H1 (cell line): ENCODE data around the gene UIMC1. TPM values are rescaled to one million over a fixed set of nuclear protein-coding genes. Genes with fewer than 3 reads are reported as not detected.

Experiments used
- CTCF ChIA-PET: fragments of 300-600 bp; sonication (Branson Sonifier 250); formaldehyde crosslinking; loops from one replicate; lab custom pipeline; 2021; ENCODE audit not compliant: partially characterized antibody; lab: Charles Lee
- POLR2A ChIA-PET: fragments of 300-600 bp; sonication (Branson Sonifier 250); formaldehyde crosslinking; loops from one replicate; lab custom pipeline; 2021; ENCODE audit warnings: inconsistent platforms; ENCODE audit not compliant: partially characterized antibody; lab: Charles Lee
- DNase-seq, 2 experiments: peaks; one replicate each; pipeline versions ENCODE4 v3.0.0 to v3.0.0-alpha.2; 2010 to 2022; ENCODE audit warnings: low spot score in 2 of 2, low read depth in 1 of 2, mixed read lengths in 1 of 2
- FAIRE-seq: peaks from 2 replicates; lab custom pipeline; 2011; peaks lifted over from hg19 to GRCh38; lab: Jason Lieb, UNC
- H2AFZ ChIP-seq: 2 replicates; pipeline ENCODE4 v1.8.1; 2012; ENCODE audit warnings: low read length, inconsistent platforms
- H2AK5ac ChIP-seq: 2 replicates; pipeline ENCODE4 v1.6.1; 2013; ENCODE audit warnings: low read depth, low read length
- H2BK120ac ChIP-seq: replicated peaks from 2 replicates; pipeline ENCODE3; 2013; ENCODE audit warnings: low read depth, low read length, inconsistent platforms
- H2BK12ac ChIP-seq: 2 replicates; pipeline ENCODE4 v1.6.1; 2013; ENCODE audit warnings: low read depth, low read length
- H2BK15ac ChIP-seq: 2 replicates; pipeline ENCODE4 v1.6.1; 2013; ENCODE audit warnings: low read length
- H2BK20ac ChIP-seq: 2 replicates; pipeline ENCODE4 v1.6.1; 2013; ENCODE audit warnings: low read length
- H2BK5ac ChIP-seq: 2 replicates; pipeline ENCODE4 v1.6.1; 2013; ENCODE audit warnings: low read depth, low read length
- H3K14ac ChIP-seq: 2 replicates; pipeline ENCODE4 v1.6.1; 2013; ENCODE audit warnings: inconsistent platforms; ENCODE audit not compliant: insufficient read length
- H3K18ac ChIP-seq: 2 replicates; pipeline ENCODE4 v1.6.1; 2013; ENCODE audit warnings: low read length; ENCODE audit errors: extremely low read depth
- H3K23ac ChIP-seq: 2 replicates; pipeline ENCODE4 v1.6.1; 2013; ENCODE audit warnings: inconsistent platforms; ENCODE audit not compliant: insufficient read length
- H3K23me2 ChIP-seq: 2 replicates; pipeline ENCODE4 v1.6.1; 2013; ENCODE audit warnings: low read depth, low read length
- H3K27ac ChIP-seq: 2 replicates; pipeline ENCODE4 v1.6.1; 2011; ENCODE audit warnings: low read depth, low read length, inconsistent platforms
- H3K27me3 ChIP-seq, 4 experiments: replicated peaks in 1 of 4; 1 replicate in 1 of 4; 2 replicates in 3 of 4; pipeline versions ENCODE4 v1.6.1 to v1.8.1; 2011 to 2013; ENCODE audit warnings: low read length in 3 of 4, mild to moderate bottlenecking in 3 of 4, inconsistent platforms in 2 of 4, mixed read lengths in 2 of 4, moderate library complexity in 1 of 4; ENCODE audit not compliant: control insufficient read depth in 3 of 4, insufficient read depth in 3 of 4; ENCODE audit errors: extremely low read depth in 1 of 4
- H3K36me3 ChIP-seq, 4 experiments: 2 replicates each; pipeline versions ENCODE4 v1.6.1 to v1.8.1; 2011 to 2013; ENCODE audit warnings: mild to moderate bottlenecking in 4 of 4, low read length in 3 of 4, moderate library complexity in 2 of 4, control low read depth in 1 of 4, inconsistent platforms in 1 of 4; ENCODE audit not compliant: insufficient read depth in 4 of 4, control insufficient read depth in 2 of 4
- H3K4ac ChIP-seq: replicated peaks from 2 replicates; pipeline ENCODE3; 2013; ENCODE audit warnings: low read length, low read depth, mixed read lengths, inconsistent platforms; ENCODE audit not compliant: insufficient read length
- H3K4me1 ChIP-seq, 4 experiments: replicated peaks in 1 of 4; 1 replicate in 1 of 4; 2 replicates in 3 of 4; pipeline versions ENCODE4 v1.6.1 to v1.8.1; 2011 to 2013; ENCODE audit warnings: low read length in 3 of 4, inconsistent platforms in 2 of 4, mixed read lengths in 1 of 4; ENCODE audit not compliant: insufficient read depth in 4 of 4, control insufficient read depth in 3 of 4
- H3K4me2 ChIP-seq, 2 experiments: 2 replicates each; pipeline versions ENCODE4 v1.6.1 to v1.8.1; 2011 to 2013; ENCODE audit warnings: low read depth in 2 of 2, low read length in 2 of 2, control low read depth in 1 of 2, inconsistent platforms in 1 of 2, mild to moderate bottlenecking in 1 of 2; ENCODE audit not compliant: insufficient read depth in 1 of 2
- H3K4me3 ChIP-seq, 4 experiments: fragments of 200-600, 300-600 bp in 1 of 4; sonication (generic), shearing (Covaris generic), sonication (Bioruptor Twin) in 1 of 4; 2 replicates each; pipeline versions ENCODE4 v1.5.1 to v1.8.1; 2011 to 2016; ENCODE audit warnings: low read length in 4 of 4, low read depth in 3 of 4, control low read depth in 2 of 4, inconsistent platforms in 2 of 4, mild to moderate bottlenecking in 2 of 4, mixed read lengths in 1 of 4, moderate library complexity in 1 of 4; ENCODE audit not compliant: insufficient read depth in 2 of 4; ENCODE audit errors: extremely low read depth in 1 of 4
- H3K56ac ChIP-seq: replicated peaks from 2 replicates; pipeline ENCODE3; 2013; ENCODE audit warnings: low read depth, mild to moderate bottlenecking, mixed read lengths, low read length, inconsistent platforms; ENCODE audit not compliant: insufficient read length
- H3K79me1 ChIP-seq: 2 replicates; pipeline ENCODE4 v1.6.1; 2013; ENCODE audit warnings: low read depth, low read length, control low read depth
- H3K79me2 ChIP-seq, 2 experiments: 2 replicates each; pipeline versions ENCODE4 v1.6.1 to v1.8.1; 2012 to 2013; ENCODE audit warnings: low read length in 2 of 2, mild to moderate bottlenecking in 2 of 2, inconsistent platforms in 1 of 2; ENCODE audit not compliant: insufficient read depth in 2 of 2, control insufficient read depth in 1 of 2
- H3K9ac ChIP-seq, 4 experiments: replicated peaks in 1 of 4; 1 replicate in 1 of 4; 2 replicates in 3 of 4; pipeline versions ENCODE4 v1.6.1 to v1.8.1; 2011 to 2013; ENCODE audit warnings: low read depth in 3 of 4, low read length in 3 of 4, control low read depth in 2 of 4, mild to moderate bottlenecking in 2 of 4, moderate library complexity in 2 of 4, inconsistent platforms in 1 of 4; ENCODE audit errors: extremely low read depth in 1 of 4
- H3K9me3 ChIP-seq, 2 experiments: 2 replicates each; pipeline versions ENCODE4 v1.6.1 to v1.8.1; 2012 to 2013; ENCODE audit warnings: mild to moderate bottlenecking in 2 of 2, moderate library complexity in 2 of 2, control low read depth in 1 of 2, inconsistent platforms in 1 of 2, low read depth in 1 of 2, low read length in 1 of 2, mixed read lengths in 1 of 2; ENCODE audit not compliant: insufficient read depth in 2 of 2
- H4K20me1 ChIP-seq, 2 experiments: replicated peaks in 1 of 2; 2 replicates each; pipeline versions ENCODE3 to v1.8.1; 2011 to 2013; ENCODE audit warnings: inconsistent platforms in 2 of 2, low read length in 2 of 2, mild to moderate bottlenecking in 1 of 2; ENCODE audit not compliant: insufficient read depth in 2 of 2, control insufficient read depth in 1 of 2
- H4K5ac ChIP-seq: 2 replicates; pipeline ENCODE4 v1.6.1; 2013; ENCODE audit warnings: low read length, low read depth, mixed read lengths, inconsistent platforms; ENCODE audit not compliant: insufficient read length
- H4K8ac ChIP-seq: 2 replicates; pipeline ENCODE4 v1.8.0; 2013; ENCODE audit warnings: mild to moderate bottlenecking, moderate library complexity, low read length, inconsistent platforms; ENCODE audit not compliant: insufficient read depth; ENCODE audit errors: extremely low read depth
- H4K91ac ChIP-seq: replicated peaks from 2 replicates; pipeline ENCODE3; 2013; ENCODE audit warnings: low read length, mixed read lengths, inconsistent platforms; ENCODE audit not compliant: insufficient read length
- FOSL1 ChIP-seq: IDR thresholded peaks from 2 replicates; pipeline ENCODE4 v1.6.1; 2011; ENCODE audit warnings: mild to moderate bottlenecking, low read depth, low read length, moderate library complexity; ENCODE audit not compliant: insufficient read depth
- WGBS, 2 experiments: shearing (Covaris generic) in 1 of 2; methylation state at CpG; one replicate each; pipeline versions ENCODE4 v1.1.6 to v1.1.7; 2013 to 2015; ENCODE audit warnings: low lambda C conversion rate in 2 of 2, mixed read lengths in 2 of 2, inconsistent platforms in 1 of 2, low coverage in 1 of 2, missing lambda C conversion rate in 1 of 2; ENCODE audit not compliant: insufficient replicate concordance in 2 of 2, insufficient coverage in 1 of 2, insufficient read length in 1 of 2; ENCODE audit errors: extremely low coverage in 1 of 2, missing lambda C conversion rate in 1 of 2; 5-methylcytosine and 5-hydroxymethylcytosine counted together
- polyA plus RNA-seq, 7 experiments: library from polyadenylated mRNA; depleted of rRNA in 3 of 7; stranded (reverse) in 5 of 7; unstranded in 2 of 7; fragments of >200 nt in 5 of 7; fragments of 200-250 nt in 2 of 7; gene quantifications; 1 replicate in 5 of 7; 2 replicates in 1 of 7; 4 replicates in 1 of 7; pipeline versions ENCODE4 v1.2.1 to v1.2.3, GENCODE V29; 2011 to 2013; ENCODE audit warnings: missing spikeins in 2 of 7, mixed read lengths in 2 of 7
- total RNA-seq: library from RNA; stranded (reverse); fragmentation: NEBNext Ultra II Directional; extraction: Animal tissue kit (Norgen Biotek cat#: 25700); gene quantifications from 2 replicates; pipeline ENCODE4 v1.2.1, GENCODE V29; 2021

The UIMC1 gene
- total and polyA plus RNA-seq, 2 of the 8 experiments (the other 6 are each of a cell fraction or from before 2014, with no cell fraction given), result 12.8 to 43.7 TPM

DNA sequence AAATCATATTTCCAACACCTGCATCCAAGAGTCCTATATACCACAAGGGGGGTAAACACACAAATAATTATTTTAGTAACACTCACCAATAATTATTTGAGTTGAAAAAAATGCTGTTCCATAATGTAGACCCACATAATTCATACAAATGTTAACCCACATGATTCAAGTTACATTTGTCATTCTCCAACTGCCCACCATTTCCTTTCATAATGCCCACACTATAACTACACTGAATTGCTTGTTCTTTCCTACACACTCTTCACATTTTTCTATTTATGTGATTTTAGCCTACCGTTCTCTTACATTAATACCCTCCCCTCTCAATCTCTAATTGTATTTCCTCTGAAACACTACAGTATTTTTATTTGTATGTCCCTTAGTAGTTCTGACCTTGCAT, 71.6 kb downstream of the UIMC1 start:
- Histone ChIP-seq H3K23ac (no peak overlapping the region), H3K14ac (no peak overlapping the region), H2AK5ac (no peak overlapping the region), H3K56ac (no peak overlapping the region), H3K23me2 (no peaks in the 10 kb centered on the region), H4K20me1 (no peaks in the 10 kb centered on the region), H4K5ac (no peak overlapping the region), H2BK5ac (no peak overlapping the region), H3K4me3 (no peak overlapping the region), H3K4me2 (no peak overlapping the region), H3K4me1 (no peaks in the 10 kb centered on the region; a peak in 1 of 7 replicates), H2BK15ac (no peak overlapping the region), H3K9ac (no peak overlapping the region), H3K36me3 (peaks cover 0 to 29% (median 5%) of the 10 kb centered on the region in 4 experiments; a peak in 4 of 8 replicates), H4K8ac (no peak overlapping the region), H3K18ac (no peak overlapping the region), H2BK20ac (no peak overlapping the region), H3K4ac (no peak overlapping the region), H3K27ac (no peak overlapping the region), H2AFZ (no peak overlapping the region), H3K79me2 (no peaks in the 10 kb centered on the region), H3K9me3 (no peaks in the 10 kb centered on the region), H2BK12ac (no peak overlapping the region), H4K91ac (no peak overlapping the region), H3K79me1 (no peaks in the 10 kb centered on the region), H3K27me3 (no peaks in the 10 kb centered on the region), H2BK120ac (no peak overlapping the region)
- 93 to 100% methylated on average over 1 of the region's 1 CpG for WGBS, 2 experiments
- FAIRE-seq, result no peak
- TF ChIP-seq FOSL1, result no peak
- CTCF ChIA-PET, result interaction anchor here (0.6 to 1.6 kb wide), 2 partner anchors 55 to 137 kb away, joined by 3 to 4 read pairs; no protein-coding TSS in a partner anchor
- no peak for DNase-seq
- POLR2A ChIA-PET, result interaction anchor here (1.2 kb wide), 1 partner anchor 48 kb away, joined by 3 read pairs; no protein-coding TSS in a partner anchor
